ENCODE measurements around the gene SCYL3.

SCYL3 gene, protein sequence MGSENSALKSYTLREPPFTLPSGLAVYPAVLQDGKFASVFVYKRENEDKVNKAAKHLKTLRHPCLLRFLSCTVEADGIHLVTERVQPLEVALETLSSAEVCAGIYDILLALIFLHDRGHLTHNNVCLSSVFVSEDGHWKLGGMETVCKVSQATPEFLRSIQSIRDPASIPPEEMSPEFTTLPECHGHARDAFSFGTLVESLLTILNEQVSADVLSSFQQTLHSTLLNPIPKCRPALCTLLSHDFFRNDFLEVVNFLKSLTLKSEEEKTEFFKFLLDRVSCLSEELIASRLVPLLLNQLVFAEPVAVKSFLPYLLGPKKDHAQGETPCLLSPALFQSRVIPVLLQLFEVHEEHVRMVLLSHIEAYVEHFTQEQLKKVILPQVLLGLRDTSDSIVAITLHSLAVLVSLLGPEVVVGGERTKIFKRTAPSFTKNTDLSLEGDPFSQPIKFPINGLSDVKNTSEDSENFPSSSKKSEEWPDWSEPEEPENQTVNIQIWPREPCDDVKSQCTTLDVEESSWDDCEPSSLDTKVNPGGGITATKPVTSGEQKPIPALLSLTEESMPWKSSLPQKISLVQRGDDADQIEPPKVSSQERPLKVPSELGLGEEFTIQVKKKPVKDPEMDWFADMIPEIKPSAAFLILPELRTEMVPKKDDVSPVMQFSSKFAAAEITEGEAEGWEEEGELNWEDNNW

DNA sequence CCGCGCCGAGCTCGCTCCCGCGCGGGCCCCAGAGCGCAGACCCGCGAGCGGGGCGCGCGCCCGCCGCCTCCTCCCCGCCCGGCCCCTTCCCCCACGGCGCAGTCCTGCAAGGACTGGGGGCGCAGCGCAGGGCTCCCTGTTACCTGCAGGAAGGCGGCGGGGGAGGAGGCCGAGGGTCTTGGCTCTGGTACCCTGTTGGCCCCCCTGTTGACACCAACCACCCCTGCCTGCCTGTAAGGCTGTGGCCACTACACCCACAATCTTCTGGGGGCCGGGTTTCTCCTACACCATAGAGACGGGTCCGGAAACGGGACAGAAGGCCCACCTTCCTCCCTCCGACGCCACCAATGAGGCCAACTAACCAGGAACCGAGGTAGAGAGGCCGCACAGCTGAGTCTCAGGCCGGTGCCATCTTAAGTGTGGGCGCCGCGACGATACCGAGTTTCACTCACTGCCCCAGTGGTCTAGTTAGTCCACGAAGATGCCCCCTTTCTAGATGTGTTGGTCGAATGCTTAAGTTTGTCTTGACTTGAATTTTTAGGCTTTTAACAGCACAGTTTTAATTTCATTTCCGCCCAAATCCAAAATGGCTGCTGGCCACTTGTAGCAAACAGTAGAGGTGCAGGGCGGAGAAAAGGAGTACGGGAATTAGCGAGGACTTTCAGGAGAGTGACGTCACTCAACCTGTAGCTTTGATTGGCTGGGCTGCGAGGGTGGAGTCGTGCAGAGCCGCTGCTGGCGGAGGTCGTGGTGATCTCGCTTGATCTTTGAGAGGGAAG, at the start of gene SCYL3:
TSS of gene SCYL3 (minus strand) at position 252 of the 779 bp plus-strand sequence. CDS start 5,056 bp downstream, outside the sequence.
- peak within 1 kb of the TSS; percentile 84 to 89 for H3K9ac ChIP-seq (ENCODE audit: low read depth in 1 of 2, low read length in 2 of 2)
- H3K27ac ChIP-seq (ENCODE audit: low read depth, low read length): peak within 1 kb of the TSS; percentile 92
- H3K36me3 ChIP-seq (ENCODE audit: control insufficient read depth in 1 of 2, insufficient read depth in 2 of 2, low read length in 2 of 2): no peaks in the 10 kb centered on the region
- H3K4me1 ChIP-seq (ENCODE audit: control insufficient read depth in 1 of 2, insufficient read depth in 2 of 2, low read length in 2 of 2): peaks cover 27 to 28% of the 10 kb centered on the region in 2 donors
- H3K9me3 ChIP-seq (ENCODE audit: control insufficient read depth in 1 of 2, low read length in 2 of 2): no peaks in the 10 kb centered on the region
- H3K4me3 ChIP-seq (ENCODE audit: low read depth in 1 of 2, low read length in 2 of 2): peak within 1 kb of the TSS; percentile 79 to 87
- H3K27me3 ChIP-seq (ENCODE audit: control insufficient read depth in 1 of 2, insufficient read depth in 2 of 2, low read length in 2 of 2): no peaks in the 10 kb centered on the region

GRCh38 chr1:169941982-169942830, 48.5 kb upstream of the SCYL3 start:
- Histone ChIP-seq H3K4me3 (ENCODE audit: low read depth in 1 of 2, low read length in 2 of 2) (no peak overlapping the region), H3K27me3 (ENCODE audit: control insufficient read depth in 1 of 2, insufficient read depth in 2 of 2, low read length in 2 of 2) (no peaks in the 10 kb centered on the region), H3K9me3 (ENCODE audit: control insufficient read depth in 1 of 2, low read length in 2 of 2) (no peaks in the 10 kb centered on the region), H3K36me3 (ENCODE audit: control insufficient read depth in 1 of 2, insufficient read depth in 2 of 2, low read length in 2 of 2) (no peaks in the 10 kb centered on the region), H3K9ac (ENCODE audit: low read depth in 1 of 2, low read length in 2 of 2) (no peak overlapping the region), H3K27ac (ENCODE audit: low read depth, low read length) (no peak overlapping the region), H3K4me1 (ENCODE audit: control insufficient read depth in 1 of 2, insufficient read depth in 2 of 2, low read length in 2 of 2) (no peaks in the 10 kb centered on the region)

DNA sequence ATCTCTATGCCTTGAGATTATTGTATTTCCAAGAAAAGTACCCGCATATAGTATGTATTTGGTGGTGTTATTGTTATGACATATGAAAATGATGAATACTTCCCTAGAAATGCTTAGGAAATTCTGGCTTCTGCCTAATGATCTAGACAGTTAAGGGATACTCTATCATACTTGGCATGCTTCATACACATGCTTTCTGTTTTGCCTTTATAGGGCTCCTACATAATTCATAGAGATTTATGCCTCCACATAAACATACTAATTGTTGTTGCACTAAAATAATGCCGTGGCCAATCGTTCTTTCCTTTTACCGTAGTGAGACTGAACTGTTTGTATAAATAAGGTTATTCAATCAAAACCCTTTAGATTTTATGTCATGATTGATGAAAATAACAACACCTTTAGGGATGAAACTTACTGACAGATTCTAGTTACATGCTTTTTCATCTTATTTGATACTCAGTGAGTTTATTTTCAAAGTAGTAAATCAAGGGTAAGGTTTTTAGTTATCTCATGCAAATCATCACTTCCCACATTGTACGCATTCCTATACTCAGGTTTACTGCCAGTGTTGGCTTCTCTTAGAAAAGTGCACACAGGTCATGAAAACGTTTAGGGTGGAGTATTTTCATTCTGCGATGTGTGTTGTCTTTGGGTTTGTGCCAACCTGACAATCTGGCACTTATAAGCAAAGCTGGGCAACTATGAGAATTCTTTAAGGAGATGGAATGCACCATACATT, 40.5 kb upstream of the SCYL3 start:
- Histone ChIP-seq H3K36me3 (ENCODE audit: control insufficient read depth in 1 of 2, insufficient read depth in 2 of 2, low read length in 2 of 2) (no peaks in the 10 kb centered on the region), H3K4me1 (ENCODE audit: control insufficient read depth in 1 of 2, insufficient read depth in 2 of 2, low read length in 2 of 2) (no peaks in the 10 kb centered on the region), H3K27ac (ENCODE audit: low read depth, low read length) (no peak overlapping the region), H3K27me3 (ENCODE audit: control insufficient read depth in 1 of 2, insufficient read depth in 2 of 2, low read length in 2 of 2) (no peaks in the 10 kb centered on the region), H3K9ac (ENCODE audit: low read depth in 1 of 2, low read length in 2 of 2) (no peak overlapping the region), H3K9me3 (ENCODE audit: control insufficient read depth in 1 of 2, low read length in 2 of 2) (no peaks in the 10 kb centered on the region), H3K4me3 (ENCODE audit: low read depth in 1 of 2, low read length in 2 of 2) (no peak overlapping the region)

DNA sequence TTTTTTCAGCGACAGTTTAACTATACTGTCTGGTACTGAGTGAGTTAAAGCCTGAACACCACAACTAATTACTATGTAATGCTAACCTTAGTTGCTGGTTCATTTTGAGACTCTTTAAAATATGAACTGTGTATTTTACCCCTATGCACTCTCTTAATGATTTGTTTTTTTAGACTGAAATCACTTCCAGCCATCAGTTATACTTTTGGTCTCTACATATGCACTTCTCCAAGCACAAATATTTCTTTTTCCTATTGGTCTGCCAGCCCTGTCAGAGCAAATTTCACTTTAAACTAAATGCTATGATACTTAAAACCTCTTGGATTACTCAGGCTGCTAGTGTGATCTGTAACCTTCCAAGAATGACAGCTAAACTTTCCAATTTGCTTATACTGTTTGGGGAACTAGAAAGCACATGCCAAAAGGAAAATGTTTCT, 38.1 kb upstream of the SCYL3 start:
- no peak overlapping the region for H3K9ac ChIP-seq (ENCODE audit: low read depth in 1 of 2, low read length in 2 of 2)
- no peaks in the 10 kb centered on the region for H3K27me3 ChIP-seq (ENCODE audit: control insufficient read depth in 1 of 2, insufficient read depth in 2 of 2, low read length in 2 of 2)
- H3K9me3 ChIP-seq (ENCODE audit: control insufficient read depth in 1 of 2, low read length in 2 of 2): no peaks in the 10 kb centered on the region
- no peaks in the 10 kb centered on the region for H3K4me1 ChIP-seq (ENCODE audit: control insufficient read depth in 1 of 2, insufficient read depth in 2 of 2, low read length in 2 of 2)
- no peak overlapping the region for H3K4me3 ChIP-seq (ENCODE audit: low read depth in 1 of 2, low read length in 2 of 2)
- no peaks in the 10 kb centered on the region for H3K36me3 ChIP-seq (ENCODE audit: control insufficient read depth in 1 of 2, insufficient read depth in 2 of 2, low read length in 2 of 2)
- H3K27ac ChIP-seq (ENCODE audit: low read depth, low read length): no peak overlapping the region

DNA sequence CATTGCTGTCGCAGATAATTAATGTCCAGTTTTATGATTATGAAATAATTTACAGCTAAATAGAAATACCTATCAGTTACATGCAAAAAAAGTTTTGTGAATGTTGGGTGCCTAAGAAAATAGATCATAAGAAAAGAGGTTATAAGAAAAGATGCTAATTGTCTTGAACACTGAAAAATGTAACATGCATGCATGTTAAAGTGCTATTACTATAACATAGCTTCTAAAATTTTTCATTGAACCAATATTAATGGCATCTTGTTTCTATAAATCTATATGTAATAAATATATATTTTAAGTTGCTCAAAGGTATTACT, 35.5 kb upstream of the SCYL3 start:
- H3K9me3 ChIP-seq (ENCODE audit: control insufficient read depth in 1 of 2, low read length in 2 of 2): no peaks in the 10 kb centered on the region
- no peaks in the 10 kb centered on the region for H3K4me1 ChIP-seq (ENCODE audit: control insufficient read depth in 1 of 2, insufficient read depth in 2 of 2, low read length in 2 of 2)
- H3K27ac ChIP-seq (ENCODE audit: low read depth, low read length): no peak overlapping the region
- no peak overlapping the region for H3K4me3 ChIP-seq (ENCODE audit: low read depth in 1 of 2, low read length in 2 of 2)
- no peaks in the 10 kb centered on the region for H3K27me3 ChIP-seq (ENCODE audit: control insufficient read depth in 1 of 2, insufficient read depth in 2 of 2, low read length in 2 of 2)
- no peaks in the 10 kb centered on the region for H3K36me3 ChIP-seq (ENCODE audit: control insufficient read depth in 1 of 2, insufficient read depth in 2 of 2, low read length in 2 of 2)
- no peak overlapping the region for H3K9ac ChIP-seq (ENCODE audit: low read depth in 1 of 2, low read length in 2 of 2)

GRCh38 chr1:169928438-169929209, 34.9 kb upstream of the SCYL3 start:
- no peak overlapping the region for H3K4me3 ChIP-seq (ENCODE audit: low read depth in 1 of 2, low read length in 2 of 2)
- no peaks in the 10 kb centered on the region for H3K27me3 ChIP-seq (ENCODE audit: control insufficient read depth in 1 of 2, insufficient read depth in 2 of 2, low read length in 2 of 2)
- H3K36me3 ChIP-seq (ENCODE audit: control insufficient read depth in 1 of 2, insufficient read depth in 2 of 2, low read length in 2 of 2): no peaks in the 10 kb centered on the region
- no peak overlapping the region for H3K9ac ChIP-seq (ENCODE audit: low read depth in 1 of 2, low read length in 2 of 2)
- H3K27ac ChIP-seq (ENCODE audit: low read depth, low read length): no peak overlapping the region
- no peaks in the 10 kb centered on the region for H3K9me3 ChIP-seq (ENCODE audit: control insufficient read depth in 1 of 2, low read length in 2 of 2)
- no peaks in the 10 kb centered on the region for H3K4me1 ChIP-seq (ENCODE audit: control insufficient read depth in 1 of 2, insufficient read depth in 2 of 2, low read length in 2 of 2)

DNA sequence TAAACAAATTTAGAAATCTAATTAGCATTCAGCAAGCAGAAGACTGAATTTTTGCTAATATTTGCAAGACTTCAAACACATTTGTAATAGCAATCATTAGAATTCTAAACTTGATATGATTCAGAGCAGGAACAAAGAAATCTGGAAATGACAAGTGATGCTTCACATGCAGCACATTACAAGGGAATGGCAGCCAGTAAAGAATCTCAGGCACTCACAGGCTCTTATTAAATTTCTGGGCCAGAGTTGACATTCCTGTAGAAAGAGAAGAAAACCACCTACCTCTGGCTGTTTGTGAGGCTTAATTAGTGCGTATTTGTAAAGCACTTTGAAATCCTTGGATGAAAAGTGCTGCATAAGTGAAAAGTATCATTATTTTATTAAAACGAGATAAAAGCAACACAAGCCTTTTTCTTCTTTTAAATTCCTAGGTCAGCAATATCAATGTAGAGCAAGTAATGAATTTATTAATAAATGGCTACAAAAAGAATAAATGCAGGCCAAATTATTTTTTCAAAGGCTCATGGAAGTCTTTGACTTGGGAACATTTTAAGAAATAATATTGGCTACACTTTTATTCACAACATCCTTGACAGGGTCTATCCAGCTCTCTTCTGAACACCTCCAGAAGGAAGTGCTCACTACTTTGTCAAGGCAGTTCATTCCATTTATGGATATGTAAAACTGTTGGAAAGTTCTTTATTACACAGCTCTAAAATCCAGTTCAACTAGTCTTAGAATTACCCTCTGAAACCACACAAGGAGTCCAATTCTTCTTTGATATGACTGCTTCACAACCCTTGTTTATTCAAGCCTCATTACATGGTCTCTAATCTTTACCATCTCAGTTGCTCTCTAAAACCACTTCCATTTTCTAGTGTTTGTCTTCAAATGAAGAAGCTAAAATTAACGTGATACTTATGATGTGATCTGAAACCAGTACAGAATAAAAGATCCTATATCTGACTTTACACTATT, 32.1 kb upstream of the SCYL3 start:
- Histone ChIP-seq H3K9me3 (ENCODE audit: control insufficient read depth in 1 of 2, low read length in 2 of 2) (no peaks in the 10 kb centered on the region), H3K27me3 (ENCODE audit: control insufficient read depth in 1 of 2, insufficient read depth in 2 of 2, low read length in 2 of 2) (no peaks in the 10 kb centered on the region), H3K27ac (ENCODE audit: low read depth, low read length) (no peak overlapping the region), H3K4me3 (ENCODE audit: low read depth in 1 of 2, low read length in 2 of 2) (no peak overlapping the region), H3K4me1 (ENCODE audit: control insufficient read depth in 1 of 2, insufficient read depth in 2 of 2, low read length in 2 of 2) (no peaks in the 10 kb centered on the region), H3K36me3 (ENCODE audit: control insufficient read depth in 1 of 2, insufficient read depth in 2 of 2, low read length in 2 of 2) (no peaks in the 10 kb centered on the region), H3K9ac (ENCODE audit: low read depth in 1 of 2, low read length in 2 of 2) (no peak overlapping the region)

DNA sequence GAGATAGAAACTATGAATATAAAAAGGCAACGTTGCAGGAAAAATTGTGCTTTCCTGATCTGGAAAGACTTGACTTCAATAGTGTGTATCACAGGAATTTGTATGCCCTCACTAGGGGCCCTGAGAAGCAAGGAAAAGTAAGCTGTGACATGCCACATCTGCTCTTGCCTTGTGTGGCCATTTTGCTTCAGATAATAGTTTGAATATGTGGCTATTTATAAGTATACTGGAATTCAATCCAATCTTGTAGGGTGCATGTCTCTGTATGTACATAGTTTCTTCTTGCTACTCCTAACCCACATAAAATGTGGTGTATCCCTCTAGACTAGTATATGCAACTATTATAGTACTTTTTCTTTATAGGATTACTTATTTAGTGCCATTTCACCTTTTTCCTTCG, 31.1 kb upstream of the SCYL3 start:
- H3K36me3 ChIP-seq (ENCODE audit: control insufficient read depth in 1 of 2, insufficient read depth in 2 of 2, low read length in 2 of 2): no peaks in the 10 kb centered on the region
- no peaks in the 10 kb centered on the region for H3K9me3 ChIP-seq (ENCODE audit: control insufficient read depth in 1 of 2, low read length in 2 of 2)
- H3K4me3 ChIP-seq (ENCODE audit: low read depth in 1 of 2, low read length in 2 of 2): no peak overlapping the region
- no peak overlapping the region for H3K9ac ChIP-seq (ENCODE audit: low read depth in 1 of 2, low read length in 2 of 2)
- no peaks in the 10 kb centered on the region for H3K4me1 ChIP-seq (ENCODE audit: control insufficient read depth in 1 of 2, insufficient read depth in 2 of 2, low read length in 2 of 2)
- no peaks in the 10 kb centered on the region for H3K27me3 ChIP-seq (ENCODE audit: control insufficient read depth in 1 of 2, insufficient read depth in 2 of 2, low read length in 2 of 2)
- H3K27ac ChIP-seq (ENCODE audit: low read depth, low read length): no peak overlapping the region

Measured in duodenal mucosa (tissue), 2 donors.